Ureter (tissue), 1 donor: Measurements from ENCODE around the gene LBH. TPM values are rescaled to one million over a fixed set of nuclear protein-coding genes. Genes with fewer than 3 reads are reported as not detected.
"Not testable (repeated sequence)": the region's sequence is repeated elsewhere in the genome, so short reads cannot be mapped to it uniquely, and the experiment has no call there.

Experiments used
- DNase-seq: peaks from one replicate; pipeline ENCODE4 v3.0.0-alpha.2; 2020; ENCODE audit warnings: low spot score
- total RNA-seq: library from RNA; stranded (reverse); gene quantifications from one replicate; pipeline ENCODE4 v1.2.4, GENCODE V29; 2023
- donor health status: DM: yes; HTN: yes; CAD: no.

LBH gene
- total RNA-seq, 1 donor from 2014 or later = 32.3 TPM

- DNase-seq = no peak
Measured at GRCh38 chr2:30257266-30258214, 26.2 kb downstream of the LBH start.

DNA sequence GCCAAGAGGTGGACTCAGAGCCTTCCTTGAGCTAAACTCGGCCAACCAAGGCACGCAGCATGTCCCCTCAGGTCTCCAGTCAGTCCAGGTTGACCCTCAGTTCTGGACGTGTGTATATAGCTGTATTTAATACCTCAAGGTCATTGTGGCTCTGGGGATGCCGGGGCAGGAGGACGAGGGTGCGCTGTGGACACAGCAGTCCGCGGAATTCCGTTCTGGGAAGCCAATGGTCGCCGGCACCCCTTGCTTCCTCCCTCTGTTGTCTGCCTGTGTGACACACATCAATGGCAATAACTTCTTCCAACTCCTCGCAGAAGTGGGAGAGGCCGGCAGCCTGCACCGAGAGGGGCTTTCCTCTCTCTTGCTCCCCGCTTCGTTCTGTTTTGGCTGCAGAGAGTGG, 27.7 kb downstream of the LBH start:
- no peak for DNase-seq

GRCh38 chr2:30259827-30260679, 28.7 kb downstream of the LBH start:
- no peak for DNase-seq

- DNase-seq = no peak
Measured at GRCh38 chr2:30260941-30261340, 29.6 kb downstream of the LBH start.

DNA sequence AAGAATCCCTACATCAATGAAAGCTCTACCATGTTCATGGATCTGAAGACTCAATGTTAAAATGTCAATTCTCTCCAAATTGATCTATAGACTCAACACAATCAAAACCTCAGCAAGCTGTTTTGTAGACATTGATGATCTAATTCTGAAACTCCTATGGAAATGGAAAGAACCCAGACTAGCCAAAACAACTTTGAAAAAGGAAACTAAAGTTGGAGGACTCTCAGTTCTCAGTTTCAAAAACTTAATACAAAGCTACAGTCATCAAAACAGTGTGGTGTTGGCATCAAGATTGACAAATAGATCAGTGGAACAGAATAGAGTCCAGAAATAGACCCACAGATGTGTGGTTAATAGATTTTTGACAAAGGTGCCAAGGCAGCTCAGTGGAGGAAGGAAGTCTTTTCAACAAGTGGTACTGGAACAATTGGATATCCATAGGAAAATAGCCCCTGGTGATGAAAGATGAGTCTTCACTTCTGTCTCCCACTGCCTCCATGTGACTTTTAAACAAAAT, 30.4 kb downstream of the LBH start:
- no peak for DNase-seq

DNA sequence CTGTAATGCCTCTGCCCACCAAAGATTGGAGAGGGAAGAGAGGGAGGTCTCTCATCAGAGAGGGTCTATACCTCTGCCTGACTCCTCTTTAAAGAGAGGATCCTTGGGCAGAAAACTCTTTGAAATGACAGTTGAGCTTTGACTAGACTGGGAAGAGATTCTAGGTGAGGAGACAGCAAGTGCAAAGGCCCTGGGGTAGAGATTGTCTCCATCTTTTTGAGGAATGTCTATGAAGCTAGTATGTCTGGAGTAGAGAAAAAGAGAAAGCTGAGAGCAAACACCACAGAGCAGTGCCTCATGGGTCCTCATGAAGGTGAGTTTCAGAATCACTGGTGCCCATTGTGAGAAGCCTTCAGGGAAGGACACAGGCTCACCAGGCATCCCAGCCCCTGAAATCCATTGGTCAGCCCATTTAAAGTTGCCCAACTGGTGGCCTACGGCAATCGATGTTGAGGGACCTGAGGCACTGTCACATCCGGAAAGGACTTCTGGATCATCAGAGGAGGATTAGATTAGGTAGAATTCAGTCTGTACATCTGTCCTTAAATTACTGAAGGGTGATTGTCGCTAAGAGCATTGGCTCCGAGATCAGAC, 31.5 kb downstream of the LBH start:
- no peak for DNase-seq

GRCh38 chr2:30264274-30264673, 32.9 kb downstream of the LBH start:
- DNase-seq = no peak

- no peak for DNase-seq
Measured at GRCh38 chr2:30265052-30266015, 34.0 kb downstream of the LBH start.

DNA sequence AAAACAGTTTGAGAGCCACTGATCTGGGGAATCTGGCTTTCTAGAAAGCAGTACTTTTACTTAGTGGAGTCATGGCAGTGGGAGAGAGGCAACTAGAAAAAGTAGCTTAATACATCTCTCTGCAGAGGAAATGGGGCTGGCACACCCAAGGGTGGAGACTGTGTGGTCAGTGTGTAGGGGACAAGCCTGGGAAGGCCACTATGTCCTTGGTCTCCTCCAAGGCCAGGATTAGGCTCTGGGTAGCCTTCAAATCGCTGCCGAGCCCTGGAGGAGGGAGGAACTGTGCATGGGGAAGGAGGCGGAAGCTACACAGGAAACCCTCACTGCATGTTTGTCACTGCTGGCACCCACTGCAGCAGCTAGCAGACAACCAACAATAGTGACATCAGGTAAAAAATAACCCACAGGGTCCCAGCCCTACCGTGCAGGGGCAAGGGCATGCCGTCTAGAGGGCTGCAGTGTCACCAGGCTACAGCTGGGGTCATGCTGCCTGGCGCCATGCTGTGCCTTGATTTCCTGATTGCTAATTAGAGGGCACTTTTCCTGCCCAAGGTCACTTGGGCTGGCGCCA, 34.8 kb downstream of the LBH start:
- no peak for DNase-seq

DNA sequence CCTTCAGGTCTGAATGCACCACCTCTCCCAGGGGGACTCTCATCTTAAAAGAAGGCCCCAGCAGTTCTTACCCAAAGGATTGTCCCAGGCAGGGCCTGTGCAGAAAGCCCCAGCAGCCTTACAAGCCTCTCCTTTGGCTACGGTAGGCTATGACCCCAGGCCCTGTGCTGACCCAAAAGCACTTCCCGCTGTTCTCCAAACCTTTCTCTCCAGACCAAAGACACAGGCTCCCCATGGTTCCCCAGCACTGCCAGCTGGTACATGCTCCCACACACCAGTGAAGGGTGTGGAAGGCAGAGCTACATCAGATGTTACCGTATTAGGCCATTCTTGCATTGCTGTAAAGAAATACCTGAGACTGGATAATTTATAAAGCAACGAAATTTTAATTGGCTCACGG, 35.4 kb downstream of the LBH start:
- DNase-seq = no peak

DNA sequence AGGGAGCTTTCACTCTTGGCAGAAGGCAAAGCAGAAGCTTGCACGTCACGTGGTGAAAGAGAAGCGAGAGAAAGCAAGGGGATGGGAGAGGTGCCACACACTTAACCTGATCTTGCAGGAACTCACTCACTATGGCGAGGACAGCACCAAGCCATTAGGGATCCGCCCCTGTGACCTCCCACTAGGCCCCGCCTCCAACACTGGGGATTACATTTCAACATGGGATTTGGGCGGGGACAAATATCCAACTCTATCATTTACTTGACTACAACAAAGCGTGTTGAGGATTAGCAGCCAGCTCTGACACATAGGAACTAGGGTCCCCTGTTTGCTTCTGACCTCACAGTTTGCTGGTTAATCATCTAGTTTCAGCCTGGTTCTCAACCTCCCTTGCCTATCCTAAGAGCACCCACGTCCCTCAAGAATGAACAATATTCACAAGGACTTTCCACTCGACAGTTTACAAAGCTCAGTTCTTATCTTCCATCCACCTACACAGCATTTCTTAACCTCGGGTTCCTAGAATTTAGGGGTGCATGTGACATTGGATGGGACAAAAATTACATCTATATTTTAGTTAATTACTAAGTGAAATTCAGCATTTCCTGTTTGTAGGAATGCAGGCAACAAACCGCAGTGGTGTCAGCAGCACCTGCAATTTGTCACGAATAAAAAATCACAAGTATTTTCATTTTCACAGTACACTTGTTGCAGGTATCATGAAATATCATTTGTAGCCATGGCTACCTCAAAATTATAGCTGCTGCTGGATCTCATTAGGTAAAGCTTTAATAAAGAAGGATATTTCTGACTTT, 36.0 kb downstream of the LBH start:
- no peak for DNase-seq

- no peak for DNase-seq
Measured at GRCh38 chr2:30268296-30268871, 37.0 kb downstream of the LBH start.

DNA sequence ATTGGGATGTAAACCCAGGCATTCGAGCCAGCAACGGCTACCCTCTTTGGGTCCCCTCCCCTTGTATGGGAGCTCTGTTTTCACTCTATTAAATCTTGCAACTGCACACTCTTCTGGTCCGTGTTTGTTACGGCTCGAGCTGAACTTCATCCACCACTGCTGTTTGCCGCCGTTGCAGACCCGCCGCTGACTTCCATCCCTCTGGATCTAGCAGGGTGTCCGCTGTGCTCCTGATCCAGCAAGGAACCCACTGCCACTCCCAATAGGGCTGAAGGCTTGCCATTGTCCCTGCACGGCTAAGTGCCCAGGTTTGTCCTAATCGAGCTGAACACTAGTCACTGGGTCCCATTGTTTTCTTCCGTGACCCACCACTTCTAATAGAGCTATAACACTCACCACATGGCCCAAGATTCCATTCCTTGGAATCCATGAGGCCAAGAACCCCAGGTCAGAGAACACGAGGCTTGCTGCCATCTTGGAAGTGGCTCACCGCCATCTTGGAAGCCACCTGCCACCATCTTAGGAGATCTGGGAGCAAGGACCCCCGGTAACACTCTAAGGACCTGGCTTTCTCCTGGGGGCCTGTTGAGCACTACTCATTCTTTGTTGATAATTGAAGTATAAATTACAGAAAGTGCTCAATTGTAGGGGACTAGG, 37.9 kb downstream of the LBH start:
- DNase-seq = not testable (repeated sequence)

GRCh38 chr2:30269771-30270145, 38.4 kb downstream of the LBH start:
- no peak for DNase-seq

DNA sequence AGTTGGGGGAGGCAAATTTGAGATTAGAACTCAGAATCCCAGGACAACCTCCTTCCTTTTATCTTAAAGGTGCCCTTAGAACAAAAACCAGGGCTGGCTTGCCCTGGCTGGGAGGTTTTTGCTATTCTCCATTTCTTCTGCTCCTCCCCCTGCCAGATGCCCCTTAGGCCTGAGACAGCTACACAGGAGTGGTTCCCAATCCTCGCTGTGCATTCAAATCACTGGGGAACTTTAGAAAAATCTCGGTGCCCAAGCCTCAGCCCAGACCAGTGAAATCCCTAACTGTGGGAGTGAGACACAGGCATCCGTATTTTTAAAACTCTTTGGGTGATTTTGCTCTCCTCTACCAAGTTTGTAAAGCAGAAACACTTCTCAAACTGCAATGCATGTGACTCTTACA, 38.8 kb downstream of the LBH start:
- DNase-seq = no peak

DNA sequence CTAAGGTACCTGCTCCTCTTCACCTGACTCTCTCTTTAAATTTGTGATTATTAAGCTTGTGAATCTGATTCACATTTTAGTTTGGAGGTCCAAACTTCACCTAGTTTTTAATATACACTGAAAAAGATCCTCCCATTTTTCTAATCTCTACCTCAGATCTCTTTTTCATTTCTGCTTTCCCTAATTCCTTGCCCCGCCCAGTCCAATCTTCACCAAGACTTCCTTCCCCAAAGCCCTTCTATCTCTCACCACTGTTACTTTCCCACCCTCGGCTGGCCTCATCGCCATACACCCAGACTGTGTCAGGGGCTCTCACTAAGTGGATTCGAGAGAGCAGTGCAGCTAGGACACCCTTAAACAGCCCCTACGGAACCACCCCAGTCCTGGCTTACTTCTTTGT, 40.0 kb downstream of the LBH start:
- no peak for DNase-seq

DNA sequence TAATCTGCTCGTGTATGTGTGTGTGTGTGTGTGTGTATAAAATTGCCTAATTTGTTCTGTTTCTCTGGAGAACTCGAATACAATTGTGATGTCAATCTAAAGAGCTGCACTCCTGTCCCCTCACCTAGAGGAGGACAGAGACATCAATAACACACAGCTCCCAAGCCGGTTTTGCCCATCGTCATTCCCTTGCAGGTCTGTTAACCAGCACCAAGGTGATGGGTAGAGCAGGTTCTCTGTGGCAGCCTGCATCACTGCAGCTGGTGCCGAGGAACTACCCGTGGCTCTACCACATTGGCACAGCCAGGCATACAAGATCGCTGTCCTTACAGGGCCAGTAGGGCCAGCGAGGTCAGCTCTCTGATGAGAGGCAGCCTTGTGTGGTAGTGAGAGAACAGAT, 41.0 kb downstream of the LBH start:
- DNase-seq = no peak

- DNase-seq = no peak
Measured at GRCh38 chr2:30272761-30273573, 41.6 kb downstream of the LBH start.
